22Rv1 (cell line): ENCODE data around the gene METTL4.

Experiments
- ZFX ChIP-seq: fragments of 450-650 bp; IDR thresholded peaks from 2 replicates; pipeline ENCODE4 v1.6.1; 2017; ENCODE audit warnings: antibody characterized with exemption, borderline replicate concordance
- TF ChIP-seq, protein P1 (sequence below): fragments of 450-650 bp; IDR thresholded peaks from 2 replicates; pipeline ENCODE4 v1.5.1; 2017; ENCODE audit warnings: mild to moderate bottlenecking

DNA sequence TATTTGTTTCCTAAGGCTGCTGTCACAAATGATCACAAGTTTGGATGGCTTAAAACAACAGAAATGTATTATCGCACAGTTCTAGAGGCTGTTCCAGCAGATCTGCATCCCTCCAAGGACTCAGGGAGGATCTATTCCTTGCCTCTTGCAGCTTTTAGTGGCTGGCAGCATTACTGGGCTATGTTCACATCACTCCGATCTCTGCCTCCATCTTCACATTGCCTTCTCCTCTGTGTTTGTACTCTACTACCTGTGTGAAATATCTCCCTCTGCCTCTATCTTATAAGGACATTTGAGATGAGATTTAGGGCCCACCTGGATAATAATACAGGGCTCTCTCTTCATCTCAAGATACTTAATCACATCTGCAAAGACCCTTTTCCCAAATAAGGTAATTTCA, 19.0 kb upstream of the METTL4 start:
- TF ChIP-seq, protein P1, sequence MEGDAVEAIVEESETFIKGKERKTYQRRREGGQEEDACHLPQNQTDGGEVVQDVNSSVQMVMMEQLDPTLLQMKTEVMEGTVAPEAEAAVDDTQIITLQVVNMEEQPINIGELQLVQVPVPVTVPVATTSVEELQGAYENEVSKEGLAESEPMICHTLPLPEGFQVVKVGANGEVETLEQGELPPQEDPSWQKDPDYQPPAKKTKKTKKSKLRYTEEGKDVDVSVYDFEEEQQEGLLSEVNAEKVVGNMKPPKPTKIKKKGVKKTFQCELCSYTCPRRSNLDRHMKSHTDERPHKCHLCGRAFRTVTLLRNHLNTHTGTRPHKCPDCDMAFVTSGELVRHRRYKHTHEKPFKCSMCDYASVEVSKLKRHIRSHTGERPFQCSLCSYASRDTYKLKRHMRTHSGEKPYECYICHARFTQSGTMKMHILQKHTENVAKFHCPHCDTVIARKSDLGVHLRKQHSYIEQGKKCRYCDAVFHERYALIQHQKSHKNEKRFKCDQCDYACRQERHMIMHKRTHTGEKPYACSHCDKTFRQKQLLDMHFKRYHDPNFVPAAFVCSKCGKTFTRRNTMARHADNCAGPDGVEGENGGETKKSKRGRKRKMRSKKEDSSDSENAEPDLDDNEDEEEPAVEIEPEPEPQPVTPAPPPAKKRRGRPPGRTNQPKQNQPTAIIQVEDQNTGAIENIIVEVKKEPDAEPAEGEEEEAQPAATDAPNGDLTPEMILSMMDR = no peak
- no peak for TF ChIP-seq ZFX
